OCI-LY7 (cell line): ENCODE data around the gene DHFR. TPM values are rescaled to one million over a fixed set of nuclear protein-coding genes. Genes with fewer than 3 reads are reported as not detected.

Experiments
- BruUV-seq: library from RNA; stranded (reverse); fragments of 400-500 nt; replicated peaks from 2 replicates; lab custom pipeline; 2021; lab: Mats Ljungman, UMichigan
- CTCF ChIA-PET: fragments of 300-600 bp; sonication (Branson Sonifier 250); formaldehyde crosslinking; loops from one replicate; lab custom pipeline; 2022; ENCODE audit warnings: antibody characterized with exemption; ENCODE audit not compliant: unreplicated experiment; lab: Charles Lee
- POLR2A ChIA-PET: fragments of 300-600 bp; sonication (Branson Sonifier 250); formaldehyde crosslinking; loops from one replicate; lab custom pipeline; 2022; ENCODE audit warnings: antibody characterized with exemption; lab: Charles Lee
- DNase-seq: peaks from one replicate; pipeline ENCODE4 v3.0.0-alpha.2; 2015; ENCODE audit warnings: low spot score
- H2AFZ ChIP-seq: fragments of 200-600 bp; sonication (generic), shearing (Covaris generic); 2 replicates; pipeline ENCODE4 v1.6.1; 2014; ENCODE audit warnings: mild to moderate bottlenecking, antibody characterized with exemption, low read length, moderate library complexity
- H3K27ac ChIP-seq: fragments of 200-600 bp; sonication (generic); 2 replicates; pipeline ENCODE4 v1.5.1; 2014; ENCODE audit warnings: mixed run types, low read depth, mild to moderate bottlenecking, moderate library complexity, low read length, inconsistent platforms; ENCODE audit not compliant: poor library complexity, severe bottlenecking
- H3K36me3 ChIP-seq: fragments of 200-600 bp; sonication (generic); 2 replicates; pipeline ENCODE4 v1.6.1; 2014; ENCODE audit warnings: mild to moderate bottlenecking, antibody characterized with exemption, low read length, moderate library complexity, mixed read lengths; ENCODE audit not compliant: insufficient read depth
- H3K4me1 ChIP-seq: fragments of 200-600 bp; sonication (generic); 2 replicates; pipeline ENCODE4 v1.5.1; 2014; ENCODE audit warnings: mild to moderate bottlenecking, low read length; ENCODE audit not compliant: insufficient read depth, poor library complexity, severe bottlenecking
- H3K4me2 ChIP-seq: fragments of 200-600 bp; sonication (generic); 2 replicates; pipeline ENCODE4 v1.6.1; 2014; ENCODE audit warnings: mild to moderate bottlenecking, low read length
- H3K4me3 ChIP-seq: fragments of 200-600 bp; sonication (generic); 2 replicates; pipeline ENCODE4 v1.5.1; 2014; ENCODE audit warnings: mild to moderate bottlenecking, low read depth, low read length; ENCODE audit not compliant: poor library complexity, severe bottlenecking
- H3K79me2 ChIP-seq: fragments of 200-600 bp; sonication (generic); 2 replicates; pipeline ENCODE4 v1.6.1; 2016; ENCODE audit warnings: low read depth, mild to moderate bottlenecking, low read length, moderate library complexity, mixed read lengths; ENCODE audit not compliant: insufficient read depth
- H3K9me2 ChIP-seq: fragments of 200-600 bp; sonication (generic); 2 replicates; pipeline ENCODE4 v1.6.1; 2016; ENCODE audit warnings: mild to moderate bottlenecking, low read length, mixed read lengths; ENCODE audit not compliant: insufficient read depth
- H3K9me3 ChIP-seq: fragments of 200-600 bp; sonication (generic); 2 replicates; pipeline ENCODE4 v1.6.1; 2014; ENCODE audit warnings: mild to moderate bottlenecking, mixed run types, low read length, mixed read lengths
- H4K20me1 ChIP-seq: fragments of 200-600 bp; sonication (generic); 2 replicates; pipeline ENCODE4 v1.6.1; 2014; ENCODE audit warnings: mild to moderate bottlenecking, antibody characterized with exemption, low read length, moderate library complexity, mixed read lengths; ENCODE audit not compliant: insufficient read depth
- EZH2phosphoT487 ChIP-seq: fragments of 200-600 bp; sonication (generic); IDR thresholded peaks from 2 replicates; pipeline ENCODE4 v1.6.1; 2018; ENCODE audit warnings: low read depth, borderline replicate concordance, mild to moderate bottlenecking, mixed run types, antibody characterized with exemption, low read length, moderate library complexity, mixed read lengths
- intact Hi-C: fragments of 100-400 bp; cut with micrococcal nuclease; formaldehyde crosslinking; loops from one replicate; pipeline ENCODE4 v1.10.0; 2022; ENCODE audit not compliant: unreplicated experiment
- total RNA-seq, 2 experiments: library from RNA; depleted of rRNA in 1 of 2; stranded (reverse); fragments of >200 nt in 1 of 2; shearing (Covaris generic) in 1 of 2; gene quantifications; 2 replicates each; pipeline ENCODE4 v1.2.3, GENCODE V29; 2014 to 2022
- TF ChIP-seq, protein P1 (sequence below): fragments of 200-600 bp; sonication (generic); conservative IDR thresholded peaks from 2 replicates; pipeline ENCODE4 v1.5.1; 2014; ENCODE audit warnings: mild to moderate bottlenecking, antibody characterized with exemption, low read length, moderate library complexity, mixed read lengths

Gene DHFR
- total RNA-seq, 2 experiments from 2014 or later = 115 to 164 TPM

DNA sequence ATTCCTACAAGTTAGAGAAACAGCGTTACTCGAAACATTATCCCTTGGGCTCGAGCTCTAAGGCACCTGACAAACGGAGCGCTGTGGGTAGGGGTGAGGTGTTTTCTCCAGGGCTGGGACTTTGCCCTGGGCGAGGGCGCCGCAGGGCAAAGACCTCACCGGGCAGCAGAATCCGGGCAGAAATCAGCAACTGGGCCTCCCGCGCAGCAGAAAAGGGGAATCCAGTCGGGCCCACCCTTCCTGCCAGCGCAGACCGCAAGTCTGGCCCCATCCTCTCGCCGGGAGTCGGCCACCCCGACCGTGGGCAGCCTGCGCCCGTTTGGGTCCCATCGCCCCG, 761 bp downstream of the DHFR start:
- TF ChIP-seq EZH2phosphoT487 = no peak
- TF ChIP-seq, protein P1, sequence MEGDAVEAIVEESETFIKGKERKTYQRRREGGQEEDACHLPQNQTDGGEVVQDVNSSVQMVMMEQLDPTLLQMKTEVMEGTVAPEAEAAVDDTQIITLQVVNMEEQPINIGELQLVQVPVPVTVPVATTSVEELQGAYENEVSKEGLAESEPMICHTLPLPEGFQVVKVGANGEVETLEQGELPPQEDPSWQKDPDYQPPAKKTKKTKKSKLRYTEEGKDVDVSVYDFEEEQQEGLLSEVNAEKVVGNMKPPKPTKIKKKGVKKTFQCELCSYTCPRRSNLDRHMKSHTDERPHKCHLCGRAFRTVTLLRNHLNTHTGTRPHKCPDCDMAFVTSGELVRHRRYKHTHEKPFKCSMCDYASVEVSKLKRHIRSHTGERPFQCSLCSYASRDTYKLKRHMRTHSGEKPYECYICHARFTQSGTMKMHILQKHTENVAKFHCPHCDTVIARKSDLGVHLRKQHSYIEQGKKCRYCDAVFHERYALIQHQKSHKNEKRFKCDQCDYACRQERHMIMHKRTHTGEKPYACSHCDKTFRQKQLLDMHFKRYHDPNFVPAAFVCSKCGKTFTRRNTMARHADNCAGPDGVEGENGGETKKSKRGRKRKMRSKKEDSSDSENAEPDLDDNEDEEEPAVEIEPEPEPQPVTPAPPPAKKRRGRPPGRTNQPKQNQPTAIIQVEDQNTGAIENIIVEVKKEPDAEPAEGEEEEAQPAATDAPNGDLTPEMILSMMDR = no peak
- Histone ChIP-seq H3K9me2 (no peaks in the 10 kb centered on the region), H3K27ac (peak overlapping the region; percentile 83), H3K36me3 (peaks cover 28% of the 10 kb centered on the region), H3K9me3 (no peaks in the 10 kb centered on the region; the same call in 1 of the 2 replicates), H4K20me1 (peaks cover 10% of the 10 kb centered on the region; the same call in 1 of the 2 replicates), H3K4me1 (peaks cover 11% of the 10 kb centered on the region), H3K4me2 (no peak overlapping the region; the same call in 1 of the 2 replicates), H3K4me3 (no peak overlapping the region), H3K79me2 (peaks cover 29% of the 10 kb centered on the region), H2AFZ (no peak overlapping the region)
- DNase-seq = peak; percentile 64
- intact Hi-C loops = loop anchor here (10.0 kb wide), 2 partner anchors 249 to 469 kb away; partner anchors contain the start of gene ZFYVE16
- ChIA-PET POLR2A (interaction anchor here (0.7 to 1.2 kb wide), 2 partner anchors 30 to 868 kb away, joined by 3 read pairs; no protein-coding TSS in a partner anchor), CTCF (no interaction called here)
- BruUV-seq = no TSS peak

DNA sequence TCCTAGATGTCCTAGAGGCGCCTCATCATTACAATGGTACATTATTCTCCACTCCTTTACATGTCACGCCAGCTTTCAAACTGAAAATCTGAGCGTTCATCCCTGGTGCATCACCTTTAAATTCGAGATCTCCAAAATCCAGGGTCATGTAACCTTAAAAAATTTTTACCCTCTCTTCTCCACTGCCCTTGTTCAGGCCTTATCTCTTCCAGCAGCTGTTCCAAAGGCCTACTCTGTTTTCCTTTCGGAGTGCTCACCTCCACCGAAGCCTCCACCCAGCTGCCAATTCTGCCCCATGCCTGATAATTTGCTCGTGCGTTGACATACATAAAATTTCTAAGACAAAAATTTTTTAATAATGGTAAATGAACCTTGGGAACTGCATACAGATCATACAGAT, 1.3 kb downstream of the DHFR start:
- Histone ChIP-seq H3K9me2 (no peaks in the 10 kb centered on the region), H3K9me3 (no peaks in the 10 kb centered on the region; the same call in 1 of the 2 replicates), H4K20me1 (peaks cover 10% of the 10 kb centered on the region; the same call in 1 of the 2 replicates), H3K4me2 (no peak overlapping the region; the same call in 1 of the 2 replicates), H3K79me2 (peaks cover 32% of the 10 kb centered on the region), H2AFZ (no peak overlapping the region), H3K4me1 (peaks cover 11% of the 10 kb centered on the region), H3K4me3 (no peak overlapping the region), H3K27ac (peak overlapping the region; percentile 83), H3K36me3 (peaks cover 23% of the 10 kb centered on the region)
- no peak for TF ChIP-seq EZH2phosphoT487
- TF ChIP-seq, protein P1 = no peak
- peak; percentile 14 for DNase-seq
- ChIA-PET POLR2A (interaction anchor here (0.7 to 1.2 kb wide), 2 partner anchors 30 to 868 kb away, joined by 3 read pairs; no protein-coding TSS in a partner anchor), CTCF (no interaction called here)
- intact Hi-C loops = loop anchor here (10.0 kb wide), 2 partner anchors 249 to 469 kb away; partner anchors contain the start of gene ZFYVE16
- BruUV-seq = no TSS peak

DNA sequence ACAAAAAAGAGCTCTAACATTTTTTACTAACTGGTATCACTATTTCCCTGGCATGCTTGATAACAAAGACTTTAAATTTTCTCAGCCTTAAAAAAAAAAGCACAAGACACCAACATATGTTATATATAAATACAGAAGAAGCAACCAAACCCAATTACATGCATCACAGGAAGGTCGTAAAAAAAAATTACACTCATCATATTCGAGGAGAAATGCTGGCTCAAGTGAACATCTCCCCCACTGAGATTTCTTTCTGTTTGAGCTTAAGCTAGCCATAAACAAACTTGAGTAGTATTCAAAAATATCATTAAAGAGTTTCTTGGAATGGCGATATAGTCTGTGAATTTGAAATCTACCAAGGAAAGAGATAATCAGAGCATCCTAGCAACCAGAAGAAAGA, 7.9 kb downstream of the DHFR start:
- Histone ChIP-seq H3K4me3 (no peak overlapping the region), H3K9me2 (no peaks in the 10 kb centered on the region), H3K27ac (no peak overlapping the region), H3K9me3 (no peaks in the 10 kb centered on the region), H3K79me2 (peaks cover 16% of the 10 kb centered on the region), H3K36me3 (peaks cover 26% of the 10 kb centered on the region), H3K4me1 (no peaks in the 10 kb centered on the region), H4K20me1 (no peaks in the 10 kb centered on the region), H2AFZ (no peak overlapping the region), H3K4me2 (no peak overlapping the region)
- POLR2A ChIA-PET = interaction anchor here (0.8 kb wide), 1 partner anchor 9 kb away, joined by 4 read pairs; no protein-coding TSS in a partner anchor
- CTCF ChIA-PET = no interaction called here
- BruUV-seq = no TSS peak
- no peak for DNase-seq
- intact Hi-C loops = no loop called here
- TF ChIP-seq EZH2phosphoT487 = no peak
- TF ChIP-seq, protein P1 = no peak
